22Rv1 (cell line): ENCODE data around the gene MRPL17.

Experiments
- CTCF ChIP-seq: fragments of 450-650 bp; IDR thresholded peaks from 2 replicates; pipeline ENCODE4 v1.5.1; 2017; ENCODE audit warnings: mild to moderate bottlenecking
- ZFX ChIP-seq: fragments of 450-650 bp; IDR thresholded peaks from 2 replicates; pipeline ENCODE4 v1.6.1; 2017; ENCODE audit warnings: antibody characterized with exemption, borderline replicate concordance

DNA sequence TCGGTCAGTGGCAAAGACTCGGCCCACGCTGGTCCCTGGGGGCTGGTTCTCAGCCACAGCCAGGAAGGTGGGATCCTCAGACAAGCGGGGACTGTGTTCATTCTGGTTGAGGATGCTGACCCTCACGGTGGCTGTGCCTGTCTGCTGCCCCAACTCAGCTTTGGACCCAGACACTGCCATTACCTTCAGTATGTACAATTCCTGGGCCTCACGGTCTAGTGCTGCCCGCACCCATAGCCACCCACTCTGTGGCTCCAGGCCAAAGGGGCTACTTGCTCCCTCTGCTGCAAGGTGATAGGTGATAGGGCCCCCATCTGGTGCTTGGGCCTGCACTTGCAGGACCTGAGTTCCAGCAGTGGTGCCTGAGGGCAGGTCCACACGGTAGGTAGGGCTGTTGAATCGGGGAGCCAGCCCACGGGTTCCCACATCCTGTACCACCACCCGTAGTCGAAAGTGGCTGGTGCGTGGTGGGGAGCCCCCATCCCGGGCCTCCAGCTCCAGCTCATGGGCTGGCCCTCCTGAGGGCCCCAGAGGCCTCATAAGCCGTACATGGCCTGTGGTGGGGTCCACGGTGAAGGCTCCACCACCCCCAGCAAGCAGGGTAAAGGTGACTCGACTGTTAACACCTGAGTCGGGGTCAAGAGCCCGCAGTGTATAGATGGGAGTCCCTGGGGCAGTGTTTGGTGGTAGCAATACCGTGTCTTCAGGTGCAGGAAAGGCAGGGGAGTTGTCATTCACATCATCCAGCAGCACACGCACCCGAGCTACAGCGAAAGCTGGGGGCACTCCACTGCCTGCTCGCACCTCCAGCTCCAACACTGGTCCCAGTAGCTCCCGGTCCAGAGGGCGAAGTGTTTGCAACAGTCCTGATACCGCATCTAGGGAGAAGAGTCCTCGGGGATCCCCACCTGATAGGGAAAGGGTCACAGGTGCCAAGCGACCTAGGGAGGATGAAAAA lies 50.7 kb downstream of the MRPL17 start:
- no peak for TF ChIP-seq CTCF
- TF ChIP-seq ZFX: no peak
